ENCODE results near the gene GGTA1.

The GGTA1 gene

DNA sequence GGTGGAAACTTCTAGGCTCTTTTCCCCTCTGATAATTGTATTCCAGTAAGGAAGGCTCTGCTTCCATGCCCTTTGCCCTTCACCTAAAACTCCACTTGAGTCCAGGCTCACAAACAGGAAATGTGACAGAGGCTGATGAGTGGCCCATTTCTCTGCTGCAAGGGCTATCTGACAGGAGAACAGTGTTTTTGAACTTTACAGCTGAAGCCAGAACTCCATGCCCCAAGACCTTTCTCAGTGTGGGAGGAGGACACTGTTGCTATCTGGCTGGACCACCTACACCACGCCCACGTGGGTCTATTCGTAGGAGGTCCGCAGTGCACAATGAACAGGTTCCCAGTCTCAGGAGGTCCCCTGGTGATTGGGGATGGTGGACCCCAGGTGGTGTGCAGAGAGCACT is 13.6 kb downstream of the GGTA1 start:
- no peaks in the 10 kb centered on the region; the same call in 1 of the 2 replicates for H3K27me3 ChIP-seq (replicated peaks; ENCODE audit: control insufficient read depth, insufficient read depth, low read length)
- TF ChIP-seq, protein P1, sequence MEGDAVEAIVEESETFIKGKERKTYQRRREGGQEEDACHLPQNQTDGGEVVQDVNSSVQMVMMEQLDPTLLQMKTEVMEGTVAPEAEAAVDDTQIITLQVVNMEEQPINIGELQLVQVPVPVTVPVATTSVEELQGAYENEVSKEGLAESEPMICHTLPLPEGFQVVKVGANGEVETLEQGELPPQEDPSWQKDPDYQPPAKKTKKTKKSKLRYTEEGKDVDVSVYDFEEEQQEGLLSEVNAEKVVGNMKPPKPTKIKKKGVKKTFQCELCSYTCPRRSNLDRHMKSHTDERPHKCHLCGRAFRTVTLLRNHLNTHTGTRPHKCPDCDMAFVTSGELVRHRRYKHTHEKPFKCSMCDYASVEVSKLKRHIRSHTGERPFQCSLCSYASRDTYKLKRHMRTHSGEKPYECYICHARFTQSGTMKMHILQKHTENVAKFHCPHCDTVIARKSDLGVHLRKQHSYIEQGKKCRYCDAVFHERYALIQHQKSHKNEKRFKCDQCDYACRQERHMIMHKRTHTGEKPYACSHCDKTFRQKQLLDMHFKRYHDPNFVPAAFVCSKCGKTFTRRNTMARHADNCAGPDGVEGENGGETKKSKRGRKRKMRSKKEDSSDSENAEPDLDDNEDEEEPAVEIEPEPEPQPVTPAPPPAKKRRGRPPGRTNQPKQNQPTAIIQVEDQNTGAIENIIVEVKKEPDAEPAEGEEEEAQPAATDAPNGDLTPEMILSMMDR (IDR thresholded peaks at IDR 0.05; ENCODE audit: insufficient read depth, low read length, poor library complexity, severe bottlenecking), result no peak
- H3K36me3 ChIP-seq (ENCODE audit: control insufficient read depth, insufficient read depth, low read length), result no peaks in the 10 kb centered on the region
- H3K4me3 ChIP-seq (replicated peaks; ENCODE audit: low read depth, low read length), result no peak overlapping the region
- no peak for DNase-seq (ENCODE audit: extremely low read depth, insufficient read length)

DNA sequence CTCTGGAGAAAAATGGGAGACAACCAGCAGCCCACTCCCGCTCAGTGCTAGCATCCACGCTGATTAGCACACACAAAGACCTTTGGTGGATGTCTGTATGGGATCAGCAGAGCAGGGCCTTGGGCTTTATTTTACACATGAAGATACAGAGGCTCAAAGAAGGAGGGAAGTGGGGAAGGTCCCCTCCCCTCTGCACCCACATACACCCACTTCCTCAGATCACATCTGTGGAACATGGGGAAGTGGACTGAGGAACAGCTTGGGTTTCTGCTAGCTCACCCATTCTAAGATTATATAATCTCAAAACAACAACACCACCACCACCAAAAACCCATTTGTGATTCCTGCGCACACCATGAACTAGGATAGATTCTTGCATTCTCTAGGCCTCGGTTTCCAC is 14.0 kb downstream of the GGTA1 start:
- Histone ChIP-seq H3K4me3 (replicated peaks; ENCODE audit: low read depth, low read length) (no peak overlapping the region), H3K36me3 (ENCODE audit: control insufficient read depth, insufficient read depth, low read length) (no peaks in the 10 kb centered on the region), H3K27me3 (replicated peaks; ENCODE audit: control insufficient read depth, insufficient read depth, low read length) (no peaks in the 10 kb centered on the region; the same call in 1 of the 2 replicates)
- DNase-seq (ENCODE audit: extremely low read depth, insufficient read length), result no peak
- TF ChIP-seq, protein P1 (IDR thresholded peaks at IDR 0.05; ENCODE audit: insufficient read depth, low read length, poor library complexity, severe bottlenecking), result no peak

DNA sequence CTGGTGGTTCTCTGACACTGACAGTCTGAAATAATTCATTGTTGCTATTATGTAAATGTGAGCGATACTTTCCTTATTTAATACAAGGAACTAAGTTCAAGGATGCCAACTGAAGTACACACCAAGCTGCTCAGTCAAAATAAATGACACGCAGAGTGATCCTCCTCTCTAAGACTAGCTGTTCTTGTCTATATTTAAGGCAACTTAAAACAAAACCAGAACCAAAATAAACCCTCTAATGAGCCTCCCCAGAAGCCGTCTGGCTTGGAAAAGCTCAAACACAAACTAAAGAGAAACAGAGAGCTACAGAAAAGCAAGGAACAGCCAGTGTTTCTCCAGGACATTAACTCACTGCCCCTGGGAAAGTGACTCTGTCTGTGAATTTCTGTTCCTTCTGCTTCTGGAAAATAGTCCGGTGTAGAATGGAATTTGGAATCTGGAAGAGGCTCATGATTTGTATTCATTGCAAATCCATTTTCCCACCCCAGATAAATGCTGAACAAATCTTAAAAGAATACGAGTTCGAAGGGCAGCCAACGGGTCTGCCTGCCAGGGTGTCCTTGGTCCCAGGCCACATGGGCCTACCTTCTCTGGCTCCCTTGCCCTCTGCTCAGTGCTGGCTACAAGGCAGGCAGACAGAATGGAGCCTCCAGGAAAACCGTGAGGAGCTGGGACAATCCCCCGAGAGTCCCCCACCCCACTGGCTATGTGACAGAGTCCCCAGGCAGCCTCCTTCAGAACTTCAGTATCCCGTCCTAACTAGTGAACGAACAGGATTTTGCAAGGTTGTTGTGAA is 14.8 kb downstream of the GGTA1 start:
- Histone ChIP-seq H3K4me3 (replicated peaks; ENCODE audit: low read depth, low read length) (no peak overlapping the region), H3K36me3 (ENCODE audit: control insufficient read depth, insufficient read depth, low read length) (no peaks in the 10 kb centered on the region), H3K27me3 (replicated peaks; ENCODE audit: control insufficient read depth, insufficient read depth, low read length) (no peaks in the 10 kb centered on the region; the same call in 1 of the 2 replicates)
- no peak for DNase-seq (ENCODE audit: extremely low read depth, insufficient read length)
- TF ChIP-seq, protein P1 (IDR thresholded peaks at IDR 0.05; ENCODE audit: insufficient read depth, low read length, poor library complexity, severe bottlenecking), result no peak

DNA sequence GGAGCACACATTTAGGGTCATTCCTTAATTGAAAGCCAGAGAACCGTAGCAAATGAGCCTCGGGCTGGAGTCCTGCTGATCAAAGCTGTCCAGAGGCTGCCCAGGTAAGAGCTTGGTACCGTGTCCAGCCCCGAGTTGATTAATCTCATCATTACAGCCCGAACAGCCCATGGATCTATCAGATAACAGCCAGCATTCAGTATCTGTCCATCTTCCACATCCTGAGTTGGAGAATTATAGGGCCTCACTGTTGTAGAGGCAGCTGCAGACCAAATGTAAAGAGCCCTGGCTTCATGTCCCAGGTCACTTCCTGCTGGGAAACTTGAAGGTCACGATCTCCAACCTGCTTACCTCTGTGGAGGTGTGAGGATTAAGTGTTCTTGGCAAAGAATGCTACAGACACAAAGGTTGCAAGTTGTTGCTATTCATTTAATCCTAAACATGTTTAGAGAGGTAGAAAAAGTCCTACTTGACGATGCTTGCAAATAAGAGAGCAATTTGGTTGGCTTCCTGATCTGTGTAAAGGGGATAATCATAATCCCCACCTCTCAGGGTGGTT is 16.1 kb downstream of the GGTA1 start:
- DNase-seq (ENCODE audit: extremely low read depth, insufficient read length), result no peak
- H3K27me3 ChIP-seq (replicated peaks; ENCODE audit: control insufficient read depth, insufficient read depth, low read length), result no peaks in the 10 kb centered on the region; the same call in 1 of the 2 replicates
- TF ChIP-seq, protein P1 (IDR thresholded peaks at IDR 0.05; ENCODE audit: insufficient read depth, low read length, poor library complexity, severe bottlenecking), result no peak

DNA sequence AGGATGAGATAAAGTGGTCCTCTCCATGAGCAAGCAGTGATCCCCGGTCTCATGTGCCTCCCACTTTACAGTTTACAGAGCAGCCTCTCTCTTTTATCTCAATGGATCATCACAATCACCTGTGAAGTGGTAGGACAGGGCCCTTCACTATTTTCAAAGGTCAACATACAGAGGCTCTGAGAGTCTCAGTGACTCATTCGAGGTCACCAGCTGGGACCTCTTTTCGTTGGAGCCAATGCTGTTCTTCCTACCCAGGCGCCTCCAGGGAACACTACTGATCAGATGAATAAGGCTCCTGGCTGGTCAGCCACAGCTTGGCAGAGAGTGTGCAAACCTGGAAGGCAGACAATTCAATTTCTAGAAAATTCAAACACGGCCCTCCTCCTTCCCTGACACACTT is 16.6 kb downstream of the GGTA1 start:
- Histone ChIP-seq H3K27me3 (replicated peaks; ENCODE audit: control insufficient read depth, insufficient read depth, low read length) (no peaks in the 10 kb centered on the region; the same call in 1 of the 2 replicates), H3K36me3 (ENCODE audit: control insufficient read depth, insufficient read depth, low read length) (no peaks in the 10 kb centered on the region), H3K4me3 (replicated peaks; ENCODE audit: low read depth, low read length) (no peak overlapping the region)
- TF ChIP-seq, protein P1 (IDR thresholded peaks at IDR 0.05; ENCODE audit: insufficient read depth, low read length, poor library complexity, severe bottlenecking), result no peak
- DNase-seq (ENCODE audit: extremely low read depth, insufficient read length), result no peak

More for the DNA sequence above, 16.1 kb downstream of the GGTA1 start:
- no peaks in the 10 kb centered on the region for H3K36me3 ChIP-seq (ENCODE audit: control insufficient read depth, insufficient read depth, low read length)
- H3K4me3 ChIP-seq (replicated peaks; ENCODE audit: low read depth, low read length), result no peak overlapping the region

Measured in GM06990 (cell line).